ENCODE measurements around the gene C7orf25. TPM values are rescaled to one million over a fixed set of nuclear protein-coding genes. Genes with fewer than 3 reads are reported as not detected.

The C7orf25 gene
- polyA plus RNA-seq, 2 of the 4 experiments (the other 2 are of a cell fraction): 3.0 to 3.7 TPM

GRCh38 chr7:42910306-42910705 is 1.6 kb downstream of the C7orf25 start:
- DNase-seq (ENCODE audit: low read depth in 1 of 2, low spot score in 1 of 2): no peak
- Histone ChIP-seq H3K4me3 (no peak overlapping the region), H3K9me3 (no peaks in the 10 kb centered on the region), H3K27ac (no peak overlapping the region), H3K4me2 (peak overlapping the region; percentile 84), H3K4me1 (peaks cover 13% of the 10 kb centered on the region)
- TF ChIP-seq E2F6 (IDR thresholded peaks at IDR 0.05; ENCODE audit: borderline replicate concordance, low read depth) (no peak), MAX (IDR thresholded peaks at IDR 0.05) (no peak), TP53 (CRISPR knock-in tag; IDR thresholded peaks at IDR 0.05) (no peak), HDAC2 (IDR thresholded peaks at IDR 0.05) (no peak), KDM5A (IDR thresholded peaks at IDR 0.05) (no peak), CBX2 (IDR thresholded peaks at IDR 0.05; ENCODE audit: borderline replicate concordance, low read depth) (no peak), HOXB13 (CRISPR knock-in tag; IDR thresholded peaks at IDR 0.05; ENCODE audit: low read depth) (no peak), ESRRA (IDR thresholded peaks at IDR 0.05; ENCODE audit: borderline replicate concordance, low read length) (no peak), SMC3 (IDR thresholded peaks at IDR 0.05) (no peak), CHD2 (IDR thresholded peaks at IDR 0.05; ENCODE audit: low read length, partially characterized antibody) (no peak), ZNF302 (CRISPR knock-in tag; IDR thresholded peaks at IDR 0.05) (no peak), USF2 (IDR thresholded peaks at IDR 0.05) (no peak), HES2 (IDR thresholded peaks at IDR 0.05) (no peak), ZSCAN20 (CRISPR knock-in tag; IDR thresholded peaks at IDR 0.05) (no peak), RCOR1 (IDR thresholded peaks at IDR 0.05; ENCODE audit: low read depth, low read length) (no peak)
- ChIA-PET POLR2A (interaction anchor here (0.7 kb wide), 1 partner anchor 22 kb away, joined by 4 read pairs; the partner anchor contains the start of genes MRPL32 and PSMA2), CTCF (interaction anchor here (1.1 to 2.2 kb wide), 4 partner anchors 11 to 673 kb away, joined by 3 to 7 read pairs (median 4); partner anchors contain the start of gene STK17A)
- no peak for FAIRE-seq
- ATAC-seq: no peak
- 92% methylated on average over 2 of the region's 2 CpGs for WGBS (ENCODE audit: missing lambda C conversion rate)

GRCh38 chr7:42907316-42907715 is 4.6 kb downstream of the C7orf25 start:
- ChIA-PET POLR2A (no interaction called here), CTCF (interaction anchor here (0.6 to 1.6 kb wide), 3 partner anchors 29 to 967 kb away, joined by 3 to 4 read pairs (median 3); no protein-coding TSS in a partner anchor)
- Histone ChIP-seq H3K27ac (no peak overlapping the region), H3K4me3 (no peak overlapping the region), H3K4me1 (peaks cover 10% of the 10 kb centered on the region), H3K9me3 (no peaks in the 10 kb centered on the region), H3K4me2 (no peak overlapping the region)
- no peak for ATAC-seq
- TF ChIP-seq FOXS1 (CRISPR knock-in tag; IDR thresholded peaks at IDR 0.05): no peak
- no peak for TF ChIP-seq RAD21 (conservative IDR thresholded peaks at IDR 0.05 in 1 of 2, IDR thresholded peaks at IDR 0.05 in 1 of 2)
- no peak for TF ChIP-seq NR3C1 (IDR thresholded peaks at IDR 0.05)
- no peak for TF ChIP-seq HOXB5 (CRISPR knock-in tag; IDR thresholded peaks at IDR 0.05)
- no peak for TF ChIP-seq ESRRA (IDR thresholded peaks at IDR 0.05; ENCODE audit: borderline replicate concordance, low read length)
- TF ChIP-seq TFCP2L1 (CRISPR knock-in tag; IDR thresholded peaks at IDR 0.05): no peak
- TF ChIP-seq CTCF (IDR thresholded peaks at IDR 0.05): no peak
- TF ChIP-seq ZC3H11A (IDR thresholded peaks at IDR 0.05): no peak
- TF ChIP-seq KDM1A (IDR thresholded peaks at IDR 0.05; ENCODE audit: low read depth): no peak
- TF ChIP-seq FOSL2 (IDR thresholded peaks at IDR 0.05): no peak
- no peak for TF ChIP-seq FOSL2 (CRISPR knock-in tag; IDR thresholded peaks at IDR 0.05)
- TF ChIP-seq MYC (IDR thresholded peaks at IDR 0.05; ENCODE audit: borderline replicate concordance, low read length): no peak
- TF ChIP-seq MAX (IDR thresholded peaks at IDR 0.05): no peak
- TF ChIP-seq EHMT2 (IDR thresholded peaks at IDR 0.05; ENCODE audit: low read depth): no peak
- no peak for TF ChIP-seq E2F6 (IDR thresholded peaks at IDR 0.05; ENCODE audit: borderline replicate concordance, low read depth)
- no peak for TF ChIP-seq HES2 (IDR thresholded peaks at IDR 0.05)
- no peak for TF ChIP-seq CHD4 (IDR thresholded peaks at IDR 0.05; ENCODE audit: borderline replicate concordance)
- no peak for TF ChIP-seq ATOH8 (CRISPR knock-in tag; IDR thresholded peaks at IDR 0.05; ENCODE audit: low read depth)
- no peak for TF ChIP-seq FOSB (CRISPR knock-in tag; IDR thresholded peaks at IDR 0.05)
- no peak for DNase-seq (ENCODE audit: low read depth in 1 of 2, low spot score in 1 of 2)
- FAIRE-seq: no peak
